ENCODE data around the gene MTHFD1.

MTHFD1 gene

DNA sequence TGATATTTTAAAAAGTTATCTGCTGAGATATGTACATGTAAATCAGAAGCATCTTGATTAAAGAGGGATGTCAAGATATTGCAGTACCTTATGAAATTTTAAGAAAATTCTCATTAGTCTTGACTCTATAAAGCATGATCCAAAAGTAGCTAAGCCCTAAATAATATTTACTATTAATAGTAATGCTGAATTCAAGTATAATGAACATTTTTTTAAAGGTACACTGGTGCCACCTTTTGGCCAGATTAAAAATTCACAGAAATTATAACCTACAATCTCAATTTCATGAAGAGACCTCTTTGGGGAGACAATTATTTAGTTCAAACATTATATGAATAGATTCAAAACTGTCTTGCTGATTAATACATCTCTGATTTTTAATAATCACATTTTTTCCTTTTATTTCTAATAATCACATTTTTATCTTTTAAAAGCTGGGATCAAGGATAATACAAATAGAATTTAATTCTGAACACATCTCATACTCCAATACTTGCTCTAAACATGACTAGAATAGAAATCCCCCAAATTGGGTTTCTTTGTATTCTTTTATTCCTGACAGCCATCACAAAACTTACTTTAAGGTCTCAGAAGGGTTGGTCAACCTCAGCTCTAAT is 90.6 kb downstream of the MTHFD1 start:
- no peaks in the 10 kb centered on the region for H3K27me3 ChIP-seq (ENCODE audit: control insufficient read depth in 2 of 2, insufficient read depth in 2 of 2, low read length in 2 of 2)
- no peak overlapping the region for H3K27ac ChIP-seq (ENCODE audit: low read depth in 2 of 2, low read length in 2 of 2)
- H3K9ac ChIP-seq (ENCODE audit: low read depth in 1 of 2, low read length in 2 of 2): no peak overlapping the region
- no peak overlapping the region for H3K4me3 ChIP-seq (ENCODE audit: low read length in 2 of 2)
- no peaks in the 10 kb centered on the region for H3K9me3 ChIP-seq (ENCODE audit: control insufficient read depth in 2 of 2, low read length in 2 of 2)
- H3K4me1 ChIP-seq (ENCODE audit: control insufficient read depth in 2 of 2, insufficient read depth in 2 of 2, low read length in 2 of 2): peaks cover 0 to 3% of the 10 kb centered on the region in 2 donors
- H3K36me3 ChIP-seq (ENCODE audit: control insufficient read depth in 2 of 2, insufficient read depth in 2 of 2, low read length in 2 of 2): peaks cover 0 to 2% of the 10 kb centered on the region in 2 donors

DNA sequence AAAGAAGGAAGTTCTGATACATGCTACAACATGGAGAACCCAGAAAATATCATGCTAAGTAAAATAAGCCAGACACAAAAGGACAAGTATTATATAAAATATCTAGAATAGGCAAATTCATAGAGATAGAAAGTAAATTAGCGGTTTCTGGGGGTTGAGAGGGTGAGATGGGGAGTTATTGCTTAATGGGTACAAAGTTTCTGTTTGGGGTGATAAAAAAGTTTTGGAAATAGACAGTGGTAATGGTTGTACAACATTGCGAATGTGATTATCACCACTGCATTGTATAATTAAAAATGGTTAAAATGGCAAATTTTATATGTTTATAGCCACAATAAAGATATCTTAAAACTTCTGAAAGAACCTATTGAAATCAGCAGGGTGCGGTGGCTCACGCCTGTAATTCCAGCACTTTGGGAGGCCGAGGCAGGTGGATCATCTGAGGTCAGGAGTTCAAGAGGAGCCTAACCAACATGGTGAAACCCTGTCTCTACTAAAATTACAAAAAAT is 100.5 kb downstream of the MTHFD1 start:
- Histone ChIP-seq H3K27me3 (ENCODE audit: control insufficient read depth in 2 of 2, insufficient read depth in 2 of 2, low read length in 2 of 2) (no peaks in the 10 kb centered on the region), H3K27ac (ENCODE audit: low read depth in 2 of 2, low read length in 2 of 2) (no peak overlapping the region), H3K36me3 (ENCODE audit: control insufficient read depth in 2 of 2, insufficient read depth in 2 of 2, low read length in 2 of 2) (peaks cover 11 to 23% of the 10 kb centered on the region in 2 donors), H3K9me3 (ENCODE audit: control insufficient read depth in 2 of 2, low read length in 2 of 2) (no peaks in the 10 kb centered on the region), H3K4me1 (ENCODE audit: control insufficient read depth in 2 of 2, insufficient read depth in 2 of 2, low read length in 2 of 2) (peaks cover 0 to 2% of the 10 kb centered on the region in 2 donors), H3K4me3 (ENCODE audit: low read length in 2 of 2) (no peak overlapping the region), H3K9ac (ENCODE audit: low read depth in 1 of 2, low read length in 2 of 2) (no peak overlapping the region)

- Histone ChIP-seq H3K27ac (ENCODE audit: low read depth in 2 of 2, low read length in 2 of 2) (no peak overlapping the region), H3K4me1 (ENCODE audit: control insufficient read depth in 2 of 2, insufficient read depth in 2 of 2, low read length in 2 of 2) (peaks cover 0 to 2% of the 10 kb centered on the region in 2 donors), H3K9me3 (ENCODE audit: control insufficient read depth in 2 of 2, low read length in 2 of 2) (no peaks in the 10 kb centered on the region), H3K36me3 (ENCODE audit: control insufficient read depth in 2 of 2, insufficient read depth in 2 of 2, low read length in 2 of 2) (peaks cover 8 to 20% of the 10 kb centered on the region in 2 donors), H3K4me3 (ENCODE audit: low read length in 2 of 2) (no peak overlapping the region), H3K27me3 (ENCODE audit: control insufficient read depth in 2 of 2, insufficient read depth in 2 of 2, low read length in 2 of 2) (no peaks in the 10 kb centered on the region), H3K9ac (ENCODE audit: low read depth in 1 of 2, low read length in 2 of 2) (no peak overlapping the region)
These were observed 103.5 kb downstream of the MTHFD1 start for GRCh38 chr14:64491637-64492036.

DNA sequence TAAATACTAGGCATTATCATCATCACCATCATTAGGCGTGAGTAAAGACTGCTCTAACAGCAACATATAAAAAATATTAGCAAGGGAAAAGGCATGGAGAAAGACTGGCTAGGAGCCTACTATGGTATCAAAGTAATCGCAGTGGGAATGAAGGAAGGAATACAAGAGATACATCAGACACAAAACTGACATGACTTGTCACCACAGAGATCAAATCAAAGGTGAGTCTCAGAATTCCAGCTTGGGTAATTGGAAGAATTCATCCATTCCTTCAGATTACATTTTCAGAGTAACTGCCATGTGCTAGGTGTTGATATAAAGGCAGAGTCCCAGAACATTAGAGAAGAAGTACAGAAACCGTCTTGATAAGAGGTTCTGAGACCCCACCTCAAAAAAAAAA is 105.3 kb downstream of the MTHFD1 start:
- H3K4me1 ChIP-seq (ENCODE audit: control insufficient read depth in 2 of 2, insufficient read depth in 2 of 2, low read length in 2 of 2): peaks cover 0 to 2% of the 10 kb centered on the region in 2 donors
- H3K36me3 ChIP-seq (ENCODE audit: control insufficient read depth in 2 of 2, insufficient read depth in 2 of 2, low read length in 2 of 2): peaks cover 0 to 3% of the 10 kb centered on the region in 2 donors
- H3K27me3 ChIP-seq (ENCODE audit: control insufficient read depth in 2 of 2, insufficient read depth in 2 of 2, low read length in 2 of 2): no peaks in the 10 kb centered on the region
- H3K9me3 ChIP-seq (ENCODE audit: control insufficient read depth in 2 of 2, low read length in 2 of 2): no peaks in the 10 kb centered on the region
- H3K9ac ChIP-seq (ENCODE audit: low read depth in 1 of 2, low read length in 2 of 2): no peak overlapping the region
- no peak overlapping the region for H3K4me3 ChIP-seq (ENCODE audit: low read length in 2 of 2)
- H3K27ac ChIP-seq (ENCODE audit: low read depth in 2 of 2, low read length in 2 of 2): no peak overlapping the region

DNA sequence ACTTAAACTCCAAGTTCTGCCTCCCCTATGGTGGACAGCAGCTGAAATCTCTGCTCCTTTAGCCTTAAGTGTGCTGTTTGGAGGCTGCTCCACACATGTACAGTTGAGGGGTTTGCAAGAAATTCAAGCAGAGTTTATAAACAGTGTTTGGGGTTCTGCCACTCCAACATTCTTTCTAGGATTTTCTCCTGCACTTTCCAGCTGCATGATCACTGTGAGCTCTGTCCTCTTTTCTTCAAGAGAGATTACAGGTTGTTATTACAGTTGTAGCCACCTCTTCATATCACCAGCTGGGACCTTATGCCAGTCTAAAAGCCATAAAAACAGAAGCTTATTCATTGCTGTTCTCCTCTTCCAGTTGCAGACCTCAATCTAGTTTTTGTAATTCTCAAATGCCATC is 107.1 kb downstream of the MTHFD1 start:
- Histone ChIP-seq H3K9ac (ENCODE audit: low read depth in 1 of 2, low read length in 2 of 2) (no peak overlapping the region), H3K27me3 (ENCODE audit: control insufficient read depth in 2 of 2, insufficient read depth in 2 of 2, low read length in 2 of 2) (no peaks in the 10 kb centered on the region), H3K27ac (ENCODE audit: low read depth in 2 of 2, low read length in 2 of 2) (no peak overlapping the region), H3K4me3 (ENCODE audit: low read length in 2 of 2) (no peak overlapping the region), H3K9me3 (ENCODE audit: control insufficient read depth in 2 of 2, low read length in 2 of 2) (no peaks in the 10 kb centered on the region), H3K36me3 (ENCODE audit: control insufficient read depth in 2 of 2, insufficient read depth in 2 of 2, low read length in 2 of 2) (peaks cover 0 to 2% of the 10 kb centered on the region in 2 donors), H3K4me1 (ENCODE audit: control insufficient read depth in 2 of 2, insufficient read depth in 2 of 2, low read length in 2 of 2) (no peaks in the 10 kb centered on the region)

GRCh38 chr14:64496764-64497163 is 108.6 kb downstream of the MTHFD1 start:
- no peak overlapping the region for H3K4me3 ChIP-seq (ENCODE audit: low read length in 2 of 2)
- H3K9ac ChIP-seq (ENCODE audit: low read depth in 1 of 2, low read length in 2 of 2): no peak overlapping the region
- H3K36me3 ChIP-seq (ENCODE audit: control insufficient read depth in 2 of 2, insufficient read depth in 2 of 2, low read length in 2 of 2): peaks cover 0 to 1% of the 10 kb centered on the region in 2 donors
- H3K27ac ChIP-seq (ENCODE audit: low read depth in 2 of 2, low read length in 2 of 2): no peak overlapping the region
- no peaks in the 10 kb centered on the region for H3K27me3 ChIP-seq (ENCODE audit: control insufficient read depth in 2 of 2, insufficient read depth in 2 of 2, low read length in 2 of 2)
- H3K9me3 ChIP-seq (ENCODE audit: control insufficient read depth in 2 of 2, low read length in 2 of 2): no peaks in the 10 kb centered on the region
- H3K4me1 ChIP-seq (ENCODE audit: control insufficient read depth in 2 of 2, insufficient read depth in 2 of 2, low read length in 2 of 2): peaks cover 6 to 8% of the 10 kb centered on the region in 2 donors

GRCh38 chr14:64500088-64500487 is 111.9 kb downstream of the MTHFD1 start:
- peaks cover 16 to 20% of the 10 kb centered on the region in 2 donors for H3K4me1 ChIP-seq (ENCODE audit: control insufficient read depth in 2 of 2, insufficient read depth in 2 of 2, low read length in 2 of 2)
- H3K9ac ChIP-seq (ENCODE audit: low read depth in 1 of 2, low read length in 2 of 2): no peak overlapping the region
- no peaks in the 10 kb centered on the region for H3K36me3 ChIP-seq (ENCODE audit: control insufficient read depth in 2 of 2, insufficient read depth in 2 of 2, low read length in 2 of 2)
- no peak overlapping the region for H3K27ac ChIP-seq (ENCODE audit: low read depth in 2 of 2, low read length in 2 of 2)
- no peak overlapping the region for H3K4me3 ChIP-seq (ENCODE audit: low read length in 2 of 2)
- H3K9me3 ChIP-seq (ENCODE audit: control insufficient read depth in 2 of 2, low read length in 2 of 2): no peaks in the 10 kb centered on the region
- no peaks in the 10 kb centered on the region for H3K27me3 ChIP-seq (ENCODE audit: control insufficient read depth in 2 of 2, insufficient read depth in 2 of 2, low read length in 2 of 2)

DNA sequence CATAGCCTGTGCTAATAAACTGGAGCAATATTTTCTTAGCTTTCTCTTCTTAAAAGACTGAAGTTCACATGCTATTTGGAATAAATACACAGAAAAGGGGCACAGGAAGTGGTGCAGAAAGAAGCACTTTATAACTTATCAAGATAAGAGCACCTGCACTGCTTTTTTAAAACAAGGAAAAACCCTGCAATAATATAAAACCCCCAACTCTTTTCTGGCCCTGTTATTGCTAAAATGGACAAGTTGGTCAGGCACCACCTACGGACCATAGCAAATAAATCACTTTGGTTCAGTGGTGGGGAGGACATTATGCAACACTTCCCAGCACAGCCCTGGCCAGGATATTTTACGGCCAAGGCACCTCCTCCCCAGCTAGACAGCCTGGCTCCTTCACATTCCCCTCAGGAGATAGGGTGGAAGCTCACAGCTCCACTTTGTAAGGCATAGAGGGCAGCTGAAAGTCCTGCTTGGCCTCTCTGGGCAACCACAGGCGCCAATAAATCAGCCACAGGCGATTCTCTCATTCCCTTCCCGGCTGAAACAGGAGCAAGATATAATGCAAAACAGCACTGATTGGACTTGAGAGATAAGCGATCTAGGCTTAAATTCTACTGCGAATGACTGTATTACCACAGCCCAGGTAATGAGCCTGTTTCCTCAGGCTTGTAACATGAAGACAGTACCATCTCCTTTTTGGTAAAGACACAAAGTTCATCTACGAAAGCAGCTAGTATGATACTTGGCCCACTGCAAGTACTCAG is 113.4 kb downstream of the MTHFD1 start:
- peak overlapping the region; percentile 97 to 98 for H3K9ac ChIP-seq (ENCODE audit: low read depth in 1 of 2, low read length in 2 of 2)
- peaks cover 18 to 22% of the 10 kb centered on the region in 2 donors for H3K4me1 ChIP-seq (ENCODE audit: control insufficient read depth in 2 of 2, insufficient read depth in 2 of 2, low read length in 2 of 2)
- peak overlapping the region; percentile 77 to 88 for H3K4me3 ChIP-seq (ENCODE audit: low read length in 2 of 2)
- peak overlapping the region; percentile 99 to 100 for H3K27ac ChIP-seq (ENCODE audit: low read depth in 2 of 2, low read length in 2 of 2)
- no peaks in the 10 kb centered on the region for H3K9me3 ChIP-seq (ENCODE audit: control insufficient read depth in 2 of 2, low read length in 2 of 2)
- H3K36me3 ChIP-seq (ENCODE audit: control insufficient read depth in 2 of 2, insufficient read depth in 2 of 2, low read length in 2 of 2): no peaks in the 10 kb centered on the region
- H3K27me3 ChIP-seq (ENCODE audit: control insufficient read depth in 2 of 2, insufficient read depth in 2 of 2, low read length in 2 of 2): no peaks in the 10 kb centered on the region

DNA sequence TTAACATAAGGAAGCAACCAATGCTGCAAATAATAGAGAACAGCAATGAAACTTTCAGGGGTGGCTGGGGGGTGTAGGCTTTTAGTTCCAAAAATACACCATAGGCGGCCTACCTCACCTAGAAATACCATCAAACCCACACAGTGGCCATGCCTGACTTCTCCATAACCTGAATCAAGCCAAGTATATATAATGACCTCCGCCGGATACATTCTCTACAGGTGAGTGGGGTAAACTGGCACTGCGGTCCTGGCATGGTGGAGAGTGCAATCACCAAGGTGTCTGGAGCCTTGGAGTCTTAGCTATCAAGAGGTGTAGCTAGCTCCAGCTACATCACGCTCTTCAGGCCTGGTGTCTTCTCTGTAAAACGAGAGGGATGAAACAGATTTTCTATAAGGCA is 114.3 kb downstream of the MTHFD1 start:
- Histone ChIP-seq H3K27ac (ENCODE audit: low read depth in 2 of 2, low read length in 2 of 2) (peak overlapping the region; percentile 99 to 100), H3K27me3 (ENCODE audit: control insufficient read depth in 2 of 2, insufficient read depth in 2 of 2, low read length in 2 of 2) (no peaks in the 10 kb centered on the region), H3K36me3 (ENCODE audit: control insufficient read depth in 2 of 2, insufficient read depth in 2 of 2, low read length in 2 of 2) (no peaks in the 10 kb centered on the region), H3K4me3 (ENCODE audit: low read length in 2 of 2) (peak overlapping the region; percentile 77 to 88), H3K9ac (ENCODE audit: low read depth in 1 of 2, low read length in 2 of 2) (peak overlapping the region; percentile 97 to 98), H3K4me1 (ENCODE audit: control insufficient read depth in 2 of 2, insufficient read depth in 2 of 2, low read length in 2 of 2) (peaks cover 25% of the 10 kb centered on the region in 2 donors), H3K9me3 (ENCODE audit: control insufficient read depth in 2 of 2, low read length in 2 of 2) (no peaks in the 10 kb centered on the region)

- peaks cover 25 to 29% of the 10 kb centered on the region in 2 donors for H3K4me1 ChIP-seq (ENCODE audit: control insufficient read depth in 2 of 2, insufficient read depth in 2 of 2, low read length in 2 of 2)
- peak overlapping the region; percentile 97 to 98 for H3K9ac ChIP-seq (ENCODE audit: low read depth in 1 of 2, low read length in 2 of 2)
- peak overlapping the region; percentile 99 to 100 for H3K27ac ChIP-seq (ENCODE audit: low read depth in 2 of 2, low read length in 2 of 2)
These were observed 114.8 kb downstream of the MTHFD1 start for GRCh38 chr14:64502887-64503433.

More at GRCh38 chr14:64502887-64503433, 114.8 kb downstream of the MTHFD1 start:
- Histone ChIP-seq H3K9me3 (ENCODE audit: control insufficient read depth in 2 of 2, low read length in 2 of 2) (no peaks in the 10 kb centered on the region), H3K36me3 (ENCODE audit: control insufficient read depth in 2 of 2, insufficient read depth in 2 of 2, low read length in 2 of 2) (no peaks in the 10 kb centered on the region), H3K4me3 (ENCODE audit: low read length in 2 of 2) (peak overlapping the region; percentile 77 to 88), H3K27me3 (ENCODE audit: control insufficient read depth in 2 of 2, insufficient read depth in 2 of 2, low read length in 2 of 2) (no peaks in the 10 kb centered on the region)

Measured in mucosa of rectum (tissue), 2 donors.